Measurements from ENCODE around the gene SF1.

DNA sequence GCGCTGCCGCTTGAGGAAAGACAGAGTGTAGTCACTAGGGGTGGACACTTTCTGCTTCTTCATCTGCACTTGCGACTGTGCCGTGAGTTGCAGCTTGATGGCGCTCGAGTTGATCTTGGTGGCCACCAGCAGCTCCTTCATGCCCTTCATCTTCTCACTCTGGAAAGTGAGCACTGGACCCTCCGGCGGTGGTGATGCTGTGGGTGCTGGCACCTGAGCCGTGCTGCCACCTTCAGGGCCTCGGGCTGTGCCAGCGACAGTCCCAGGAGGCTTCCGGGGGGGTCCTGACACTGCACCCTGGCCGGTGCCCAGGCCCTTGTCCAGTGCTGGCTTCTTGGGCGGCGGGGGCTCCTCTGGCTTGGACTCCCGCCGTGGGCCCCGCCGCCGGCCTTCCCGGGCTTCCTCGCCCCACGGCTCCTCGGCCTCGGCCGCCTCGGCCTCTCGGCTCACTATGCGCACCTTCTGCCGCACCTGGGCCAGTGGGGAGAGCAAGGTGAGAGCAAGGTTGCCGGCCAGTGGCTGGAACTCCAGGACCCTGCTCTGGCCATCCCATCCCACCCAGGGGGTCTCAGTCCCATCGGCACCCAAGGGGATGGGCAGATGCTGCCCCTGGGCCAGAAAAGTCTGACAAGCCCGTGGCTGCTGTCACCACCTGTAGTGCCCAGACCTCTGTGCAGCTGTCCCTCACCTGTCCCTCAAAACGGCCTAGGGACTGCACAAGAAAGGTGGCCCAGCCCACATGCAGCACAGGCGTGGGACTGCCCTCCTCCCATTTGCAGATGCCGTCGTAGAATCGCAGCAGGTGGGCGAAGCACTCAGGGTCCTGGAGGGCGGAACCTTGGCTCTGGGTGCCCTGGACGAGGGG is 26.2 kb upstream of the SF1 start:
- TF ChIP-seq, protein P1, sequence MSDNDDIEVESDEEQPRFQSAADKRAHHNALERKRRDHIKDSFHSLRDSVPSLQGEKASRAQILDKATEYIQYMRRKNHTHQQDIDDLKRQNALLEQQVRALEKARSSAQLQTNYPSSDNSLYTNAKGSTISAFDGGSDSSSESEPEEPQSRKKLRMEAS (IDR thresholded peaks at IDR 0.05; ENCODE audit: low read depth, low read length) = no peak
- TF ChIP-seq POLR2A (IDR thresholded peaks at IDR 0.05; ENCODE audit: extremely low read depth, insufficient read length) (no peak), MYC (IDR thresholded peaks at IDR 0.05; ENCODE audit: low read depth, low read length) (no peak)
- TF ChIP-seq, protein P2, sequence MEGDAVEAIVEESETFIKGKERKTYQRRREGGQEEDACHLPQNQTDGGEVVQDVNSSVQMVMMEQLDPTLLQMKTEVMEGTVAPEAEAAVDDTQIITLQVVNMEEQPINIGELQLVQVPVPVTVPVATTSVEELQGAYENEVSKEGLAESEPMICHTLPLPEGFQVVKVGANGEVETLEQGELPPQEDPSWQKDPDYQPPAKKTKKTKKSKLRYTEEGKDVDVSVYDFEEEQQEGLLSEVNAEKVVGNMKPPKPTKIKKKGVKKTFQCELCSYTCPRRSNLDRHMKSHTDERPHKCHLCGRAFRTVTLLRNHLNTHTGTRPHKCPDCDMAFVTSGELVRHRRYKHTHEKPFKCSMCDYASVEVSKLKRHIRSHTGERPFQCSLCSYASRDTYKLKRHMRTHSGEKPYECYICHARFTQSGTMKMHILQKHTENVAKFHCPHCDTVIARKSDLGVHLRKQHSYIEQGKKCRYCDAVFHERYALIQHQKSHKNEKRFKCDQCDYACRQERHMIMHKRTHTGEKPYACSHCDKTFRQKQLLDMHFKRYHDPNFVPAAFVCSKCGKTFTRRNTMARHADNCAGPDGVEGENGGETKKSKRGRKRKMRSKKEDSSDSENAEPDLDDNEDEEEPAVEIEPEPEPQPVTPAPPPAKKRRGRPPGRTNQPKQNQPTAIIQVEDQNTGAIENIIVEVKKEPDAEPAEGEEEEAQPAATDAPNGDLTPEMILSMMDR (IDR thresholded peaks at IDR 0.05; ENCODE audit: low read depth, low read length) = peak; percentile 16
